Tibial nerve (tissue), 3 donors: ENCODE data around the gene EDA.

Source experiments
- CTCF ChIP-seq, 5 experiments: fragments of 200-600 bp in 3 of 5; fragments of 450-650 bp in 2 of 5; sonication (generic) in 3 of 5; IDR thresholded peaks; one replicate each; pipeline ENCODE4 v1.5.1; 2016 to 2019; ENCODE audit warnings: antibody characterized with exemption in 5 of 5, mild to moderate bottlenecking in 3 of 5, moderate library complexity in 2 of 5
- POLR2A ChIP-seq, 2 donors: fragments of 450-650 bp; IDR thresholded peaks; one replicate each; pipeline ENCODE4 v1.6.1; 2017; ENCODE audit warnings: antibody characterized with exemption in 2 of 2, mild to moderate bottlenecking in 2 of 2, moderate library complexity in 2 of 2

GRCh38 chrX:69626129-69626528, 10.2 kb downstream of the EDA start:
- TF ChIP-seq CTCF (IDR thresholded peaks at IDR 0.05) (no peak), POLR2A (IDR thresholded peaks at IDR 0.05) (no peak)
